Suppressor macrophage (primary cell): ENCODE measurements around the gene CNTN5.

Experiments
- DNase-seq, 4 experiments: peaks; one replicate each; pipeline ENCODE4 v3.0.0-alpha.2; 2020 to 2022

The CNTN5 gene

DNA sequence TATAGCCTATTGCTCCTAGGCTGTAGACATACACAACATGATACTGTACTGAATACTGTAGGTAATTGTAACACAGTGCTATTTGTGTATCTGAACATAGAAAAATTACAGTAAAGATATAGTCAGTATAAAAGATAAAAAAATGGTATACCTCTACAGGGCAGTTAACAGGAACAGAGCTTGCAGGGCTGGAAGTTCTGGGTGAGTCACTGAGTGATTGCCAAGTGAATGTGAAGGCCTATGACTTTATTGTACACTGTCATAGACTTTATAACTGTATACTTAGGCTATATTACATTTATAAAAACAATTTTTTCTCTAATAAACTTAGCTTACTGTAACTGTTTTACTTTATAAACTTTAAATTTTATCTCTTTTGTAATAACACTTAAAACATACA lies 1334.0 kb downstream of the CNTN5 start:
- DNase-seq: no peak

DNA sequence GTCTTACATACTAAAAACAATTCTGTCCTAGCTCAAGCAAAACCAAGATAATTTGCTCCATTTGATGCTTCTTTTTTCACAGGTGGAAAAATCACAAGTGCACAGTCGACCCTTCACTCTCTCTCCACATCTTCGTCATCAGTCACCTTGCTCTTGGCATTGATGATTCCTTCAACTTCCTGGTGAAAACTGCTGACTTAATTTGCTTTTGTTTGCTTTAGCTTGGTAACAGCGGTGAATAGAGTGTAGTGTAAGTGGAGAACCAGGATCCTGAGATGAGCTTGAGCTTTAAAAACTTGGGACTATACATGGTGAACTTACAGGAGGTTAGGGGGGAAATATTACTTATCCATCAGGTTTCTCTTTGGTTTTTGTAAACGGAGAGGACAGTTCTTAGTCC lies 1335.3 kb downstream of the CNTN5 start:
- no peak for DNase-seq

DNA sequence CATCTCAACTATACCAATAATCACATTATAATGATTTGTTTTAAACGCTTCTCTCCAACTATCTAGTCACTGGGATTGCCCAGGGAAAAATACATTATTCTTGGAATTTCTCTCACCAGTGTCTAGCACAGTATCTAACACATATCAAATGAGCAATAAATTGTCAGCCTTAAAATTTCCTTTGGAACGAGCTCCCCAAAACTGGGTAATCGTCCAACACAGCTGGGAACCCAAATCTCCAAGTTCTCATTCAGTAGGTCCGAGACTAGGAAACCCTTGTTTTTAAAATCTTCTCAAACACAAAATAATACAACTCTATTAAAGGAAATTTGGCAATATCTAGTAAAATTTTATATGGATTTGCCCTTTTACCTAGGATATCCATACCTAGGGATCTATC lies 1338.5 kb downstream of the CNTN5 start:
- no peak for DNase-seq

DNA sequence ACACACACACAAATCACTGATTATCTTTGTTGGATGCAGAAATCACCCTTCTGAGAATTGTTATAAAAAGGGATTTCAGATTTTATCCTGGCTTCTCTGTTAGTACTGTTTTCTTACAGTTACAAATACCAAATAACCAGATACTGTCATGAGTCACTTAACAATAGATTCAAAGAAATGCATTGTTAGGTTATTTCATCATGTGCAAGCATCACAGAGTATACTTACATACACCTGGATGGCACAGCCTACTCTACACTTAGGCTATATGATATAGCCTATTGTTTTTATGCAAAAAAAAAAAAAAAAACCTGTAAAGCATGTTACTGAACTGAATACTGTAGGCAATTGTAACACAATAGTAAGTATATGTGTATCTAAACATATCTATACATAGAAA lies 1347.1 kb downstream of the CNTN5 start:
- DNase-seq: no peak

DNA sequence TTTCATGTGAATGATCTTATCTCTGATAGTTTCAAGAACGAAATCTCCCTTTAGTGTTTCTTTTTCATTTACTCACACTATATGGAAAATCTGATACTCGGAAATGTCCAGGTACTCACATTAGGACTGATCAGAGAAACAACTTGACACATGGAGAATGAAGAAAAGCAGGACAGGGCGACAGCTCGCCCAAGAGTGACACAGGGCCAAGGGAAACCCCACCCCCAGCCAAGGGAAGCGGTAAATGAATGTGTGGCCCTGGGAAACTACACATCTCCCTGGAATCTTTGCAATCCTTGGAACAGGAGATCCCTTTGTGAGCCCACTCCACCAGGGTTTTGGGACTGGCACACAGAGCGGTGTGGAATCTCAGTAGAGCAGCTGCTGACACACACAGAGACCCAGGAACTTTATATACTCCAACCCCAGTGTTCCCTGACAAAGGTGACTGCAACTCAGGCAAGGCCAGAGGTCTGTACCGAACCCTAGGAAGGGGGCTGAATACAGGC lies 1362.7 kb downstream of the CNTN5 start:
- DNase-seq: no peak

DNA sequence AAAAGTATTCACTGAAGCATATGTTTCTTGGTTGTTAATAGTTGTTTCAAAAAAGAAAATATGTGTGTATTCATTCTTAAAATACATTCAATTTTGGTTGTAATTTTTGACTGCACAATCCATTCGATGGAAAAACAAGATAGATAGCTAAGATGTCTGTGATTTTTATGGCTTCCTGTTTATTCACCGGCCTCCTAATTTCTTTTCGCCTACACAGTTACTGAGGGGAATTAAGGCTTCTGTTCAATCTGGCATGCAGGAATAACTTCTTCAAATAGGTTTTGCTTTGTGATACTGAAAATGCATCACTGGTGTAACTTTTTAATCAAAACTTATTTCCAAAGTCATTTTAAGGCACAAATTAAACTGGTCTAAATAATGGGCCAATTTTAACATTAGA lies 1375.5 kb downstream of the CNTN5 start:
- no peak for DNase-seq

DNA sequence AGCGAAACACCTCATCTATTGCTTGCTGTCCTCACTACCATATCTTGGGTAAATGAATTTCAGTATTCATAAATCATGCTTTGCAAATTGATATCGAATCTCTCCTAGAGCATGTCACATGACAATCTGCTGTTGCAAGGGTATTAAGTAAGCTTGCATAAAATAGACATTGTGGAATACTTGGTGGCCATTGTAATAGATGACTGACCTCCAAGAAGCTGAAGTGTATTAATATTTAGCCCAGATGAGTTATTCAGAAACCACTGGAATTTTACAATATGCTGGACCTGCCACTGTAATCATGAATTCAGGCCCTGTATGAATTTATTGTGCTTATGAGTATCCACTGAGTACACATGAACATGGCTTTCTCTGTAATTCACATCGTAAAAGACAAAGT lies 1376.7 kb downstream of the CNTN5 start:
- no peak for DNase-seq

DNA sequence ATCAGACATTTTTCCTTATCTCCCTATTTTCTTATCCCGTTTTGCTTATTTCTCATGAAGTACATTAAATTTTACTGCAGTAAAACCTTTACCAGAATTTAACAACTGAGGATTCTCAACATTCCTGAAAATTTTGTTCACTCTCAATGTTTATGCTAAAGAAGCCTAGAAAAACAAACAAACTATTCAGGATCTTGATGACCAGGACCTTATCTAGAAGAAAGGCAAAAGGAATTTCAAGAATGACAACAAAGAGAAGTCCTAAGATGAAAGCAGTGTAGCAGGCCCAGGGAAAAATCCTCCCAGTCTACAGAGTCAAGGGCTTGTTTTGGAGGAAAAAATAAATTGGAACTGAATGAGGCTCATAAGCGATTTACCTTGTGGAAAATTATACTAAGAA lies 1383.1 kb downstream of the CNTN5 start:
- no peak for DNase-seq

GRCh38 chr11:100404907-100405306 lies 1384.2 kb downstream of the CNTN5 start:
- DNase-seq: no peak
